HUES6 (cell line): ENCODE measurements around the gene TNNC1.

Source experiments
- H3K27ac ChIP-seq: 2 replicates; pipeline ENCODE4 v1.7.0; 2013; ENCODE audit warnings: low read depth, mild to moderate bottlenecking, low read length, inconsistent platforms
- H3K27me3 ChIP-seq: 2 replicates; pipeline ENCODE4 v1.6.1; 2013; ENCODE audit warnings: low read length; ENCODE audit not compliant: control insufficient read depth, insufficient read depth
- H3K36me3 ChIP-seq: 2 replicates; pipeline ENCODE4 v1.6.1; 2013; ENCODE audit warnings: low read length; ENCODE audit not compliant: control insufficient read depth, insufficient read depth
- H3K4me1 ChIP-seq: 2 replicates; pipeline ENCODE4 v1.6.1; 2013; ENCODE audit warnings: low read length; ENCODE audit not compliant: control insufficient read depth, insufficient read depth
- H3K4me3 ChIP-seq: 2 replicates; pipeline ENCODE4 v1.5.1; 2013; ENCODE audit warnings: low read depth, low read length
- H3K9ac ChIP-seq: one replicate; pipeline ENCODE4 v1.6.1; 2013; ENCODE audit warnings: mild to moderate bottlenecking, low read length
- H3K9me3 ChIP-seq: 2 replicates; pipeline ENCODE4 v1.6.1; 2013; ENCODE audit warnings: low read depth, low read length; ENCODE audit not compliant: control insufficient read depth, insufficient read depth

Gene TNNC1

DNA sequence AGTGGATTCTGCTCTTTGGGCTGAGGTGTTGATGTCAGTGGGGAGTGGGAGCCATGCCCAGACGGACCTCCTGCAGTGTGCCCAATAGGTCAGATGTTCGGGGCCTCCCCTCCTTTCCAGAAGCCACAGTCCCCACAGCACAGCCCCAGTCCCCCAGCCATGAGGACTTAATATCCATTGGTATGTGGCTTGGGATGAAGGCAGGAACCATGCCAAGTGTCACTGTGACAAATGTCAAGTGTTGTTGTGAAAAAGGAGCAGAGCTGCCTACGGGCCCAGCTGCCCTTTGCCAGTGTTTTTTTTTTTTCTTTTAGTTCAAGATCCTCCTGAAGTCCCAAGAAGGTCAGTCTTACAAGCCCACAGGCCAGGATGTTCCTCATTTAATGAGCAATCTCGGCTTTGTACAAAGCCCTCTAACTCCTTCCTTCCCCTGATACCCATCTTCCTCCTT lies 21.1 kb downstream of the TNNC1 start:
- Histone ChIP-seq H3K4me1 (peaks cover 3% of the 10 kb centered on the region; the same call in 1 of the 2 replicates), H3K9ac (no peak overlapping the region)

DNA sequence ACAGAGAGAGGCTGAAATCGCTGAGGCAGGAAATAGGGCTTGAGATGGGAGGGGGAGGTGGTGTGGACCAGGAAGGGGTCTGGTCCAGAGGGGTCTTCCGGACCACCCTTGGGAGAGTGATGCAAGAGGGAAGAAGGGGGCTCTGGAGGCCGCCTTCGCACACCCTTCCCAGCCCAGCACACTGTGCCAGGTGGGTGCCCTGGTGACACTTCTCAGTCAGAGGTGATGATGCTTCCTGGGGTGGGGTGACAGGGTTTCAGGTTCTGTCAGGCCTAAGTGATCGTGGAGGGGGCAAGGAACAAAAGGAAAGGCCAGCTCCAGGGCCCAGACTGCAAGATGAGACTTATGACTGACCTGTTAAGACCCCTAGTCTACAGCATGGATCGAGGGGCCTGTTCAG lies 21.6 kb downstream of the TNNC1 start:
- H3K9ac ChIP-seq = no peak overlapping the region
- H3K4me1 ChIP-seq = peaks cover 3% of the 10 kb centered on the region; the same call in 1 of the 2 replicates
- H3K4me3 ChIP-seq = no peak overlapping the region
- H3K27me3 ChIP-seq = no peaks in the 10 kb centered on the region
- no peak overlapping the region for H3K27ac ChIP-seq
- H3K36me3 ChIP-seq = no peaks in the 10 kb centered on the region
- H3K9me3 ChIP-seq = no peaks in the 10 kb centered on the region

More for the DNA sequence above, 21.1 kb downstream of the TNNC1 start:
- Histone ChIP-seq H3K36me3 (no peaks in the 10 kb centered on the region), H3K9me3 (no peaks in the 10 kb centered on the region), H3K27ac (no peak overlapping the region), H3K4me3 (no peak overlapping the region), H3K27me3 (no peaks in the 10 kb centered on the region)

DNA sequence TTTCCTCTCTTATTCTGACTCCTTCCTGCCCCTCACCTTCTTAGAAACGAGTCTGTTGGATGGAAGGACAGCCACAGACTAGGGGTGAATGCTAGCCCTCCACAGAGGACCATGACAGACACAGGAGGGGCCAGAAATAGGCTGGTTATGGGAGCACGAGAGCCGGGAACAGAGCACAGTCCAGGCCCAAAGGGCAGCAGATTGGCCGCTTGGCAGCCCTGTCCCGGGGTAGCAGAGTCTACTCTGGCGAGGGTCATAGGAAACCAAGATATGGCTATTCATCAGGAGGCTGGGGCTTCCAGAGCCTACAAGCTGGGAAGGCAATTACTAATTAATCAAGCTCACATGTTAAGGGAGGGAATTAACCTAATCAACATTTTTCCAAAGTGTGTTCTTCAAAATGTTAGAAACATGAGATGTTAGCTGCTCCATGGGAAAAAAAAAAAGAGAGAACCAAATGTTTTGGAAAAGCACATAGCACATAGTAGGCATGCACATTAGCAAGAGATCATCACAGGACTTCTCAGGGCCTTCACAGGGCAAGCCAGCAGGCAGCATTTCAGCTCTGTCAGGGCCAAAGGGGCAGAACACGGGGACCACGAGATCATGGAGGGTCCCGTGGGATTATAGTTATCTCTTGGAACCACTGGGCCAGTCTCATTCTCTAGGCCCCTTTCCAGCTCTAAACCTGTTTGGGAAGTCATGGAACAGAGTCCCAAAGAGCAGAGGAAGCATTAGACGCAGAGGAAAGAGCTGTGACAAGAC lies 22.2 kb downstream of the TNNC1 start:
- H3K36me3 ChIP-seq = no peaks in the 10 kb centered on the region
- H3K9ac ChIP-seq = no peak overlapping the region
- H3K27me3 ChIP-seq = no peaks in the 10 kb centered on the region
- H3K9me3 ChIP-seq = no peaks in the 10 kb centered on the region
- H3K4me3 ChIP-seq = no peak overlapping the region
- H3K27ac ChIP-seq = no peak overlapping the region
- no peaks in the 10 kb centered on the region for H3K4me1 ChIP-seq

DNA sequence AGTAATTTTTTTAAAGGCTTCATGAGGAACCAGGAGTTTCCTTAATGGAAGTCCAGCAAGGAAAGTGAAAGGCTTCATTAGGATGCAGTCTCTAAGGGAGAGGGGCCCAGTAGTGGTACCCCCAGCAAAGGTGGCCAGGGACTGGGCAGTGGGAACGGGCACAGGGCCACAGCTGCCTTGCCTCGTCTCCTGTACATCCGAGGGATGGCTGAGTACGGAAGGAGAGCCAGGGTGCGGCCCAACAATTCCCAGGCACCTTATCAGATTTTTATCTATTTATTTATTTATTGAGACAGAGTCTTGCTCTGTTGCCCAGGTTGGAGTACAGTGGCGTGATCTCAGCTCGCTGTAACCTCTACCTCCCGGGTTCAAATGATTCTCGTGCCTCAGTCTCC lies 23.4 kb downstream of the TNNC1 start:
- H3K4me1 ChIP-seq = no peaks in the 10 kb centered on the region
- no peak overlapping the region for H3K4me3 ChIP-seq
- no peaks in the 10 kb centered on the region for H3K9me3 ChIP-seq
- no peak overlapping the region for H3K27ac ChIP-seq
- H3K27me3 ChIP-seq = no peaks in the 10 kb centered on the region
- H3K9ac ChIP-seq = no peak overlapping the region
- no peaks in the 10 kb centered on the region for H3K36me3 ChIP-seq

DNA sequence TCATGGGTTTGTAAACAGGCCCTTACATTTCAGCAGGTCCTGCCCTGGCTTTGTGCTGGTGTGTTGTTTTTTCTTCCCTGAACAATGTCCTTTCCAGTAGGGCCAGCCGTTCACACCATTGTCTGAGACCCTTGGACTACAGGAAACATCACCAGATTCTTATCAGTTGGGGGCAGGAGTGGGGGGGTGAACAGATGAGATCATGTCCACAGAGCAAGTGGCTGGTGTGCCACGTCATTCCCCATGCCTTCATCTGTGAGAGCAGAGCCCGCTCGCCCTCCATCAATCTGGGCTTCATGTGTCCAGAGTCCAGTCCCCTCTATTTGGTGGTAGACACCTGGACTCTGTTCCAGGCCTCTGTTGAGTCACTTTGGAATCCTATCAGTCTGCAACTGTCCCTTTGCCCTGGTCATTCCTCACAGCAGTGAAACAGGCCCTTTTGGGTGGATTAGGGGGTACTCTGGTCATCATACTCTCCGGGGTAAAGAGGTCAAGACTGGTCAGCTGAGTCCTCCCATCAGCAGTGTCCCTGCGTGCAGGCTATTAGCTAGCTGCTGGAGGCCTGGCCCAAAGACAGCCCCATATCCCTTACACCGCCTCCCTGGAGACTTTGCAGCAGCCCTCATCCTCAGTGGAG lies 23.9 kb downstream of the TNNC1 start:
- no peak overlapping the region for H3K4me3 ChIP-seq
- no peak overlapping the region for H3K9ac ChIP-seq
- H3K9me3 ChIP-seq = no peaks in the 10 kb centered on the region
- H3K27ac ChIP-seq = no peak overlapping the region
- H3K4me1 ChIP-seq = no peaks in the 10 kb centered on the region
- H3K27me3 ChIP-seq = no peaks in the 10 kb centered on the region
- H3K36me3 ChIP-seq = no peaks in the 10 kb centered on the region

DNA sequence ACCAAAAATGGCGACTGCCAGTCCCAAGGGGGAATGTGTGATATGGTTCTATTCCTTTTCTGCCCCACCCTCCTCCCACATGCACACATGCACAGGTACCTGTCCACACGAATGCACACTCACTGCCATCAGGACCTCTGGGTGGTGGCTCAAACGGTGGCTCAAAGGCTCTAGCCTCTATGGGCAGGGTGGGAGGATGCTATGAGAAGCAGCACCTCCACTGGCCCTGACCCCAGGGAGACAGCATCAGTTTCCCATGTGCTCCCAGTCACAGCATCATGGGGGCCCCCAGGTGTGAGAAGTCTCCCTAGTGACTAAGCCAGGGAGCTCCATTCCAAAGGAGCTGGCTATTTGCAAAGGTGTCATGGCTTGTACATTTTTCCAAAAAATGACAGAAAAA lies 24.8 kb downstream of the TNNC1 start:
- Histone ChIP-seq H3K27ac (no peak overlapping the region), H3K9ac (no peak overlapping the region), H3K4me3 (no peak overlapping the region), H3K4me1 (no peaks in the 10 kb centered on the region), H3K36me3 (no peaks in the 10 kb centered on the region), H3K27me3 (no peaks in the 10 kb centered on the region), H3K9me3 (no peaks in the 10 kb centered on the region)

DNA sequence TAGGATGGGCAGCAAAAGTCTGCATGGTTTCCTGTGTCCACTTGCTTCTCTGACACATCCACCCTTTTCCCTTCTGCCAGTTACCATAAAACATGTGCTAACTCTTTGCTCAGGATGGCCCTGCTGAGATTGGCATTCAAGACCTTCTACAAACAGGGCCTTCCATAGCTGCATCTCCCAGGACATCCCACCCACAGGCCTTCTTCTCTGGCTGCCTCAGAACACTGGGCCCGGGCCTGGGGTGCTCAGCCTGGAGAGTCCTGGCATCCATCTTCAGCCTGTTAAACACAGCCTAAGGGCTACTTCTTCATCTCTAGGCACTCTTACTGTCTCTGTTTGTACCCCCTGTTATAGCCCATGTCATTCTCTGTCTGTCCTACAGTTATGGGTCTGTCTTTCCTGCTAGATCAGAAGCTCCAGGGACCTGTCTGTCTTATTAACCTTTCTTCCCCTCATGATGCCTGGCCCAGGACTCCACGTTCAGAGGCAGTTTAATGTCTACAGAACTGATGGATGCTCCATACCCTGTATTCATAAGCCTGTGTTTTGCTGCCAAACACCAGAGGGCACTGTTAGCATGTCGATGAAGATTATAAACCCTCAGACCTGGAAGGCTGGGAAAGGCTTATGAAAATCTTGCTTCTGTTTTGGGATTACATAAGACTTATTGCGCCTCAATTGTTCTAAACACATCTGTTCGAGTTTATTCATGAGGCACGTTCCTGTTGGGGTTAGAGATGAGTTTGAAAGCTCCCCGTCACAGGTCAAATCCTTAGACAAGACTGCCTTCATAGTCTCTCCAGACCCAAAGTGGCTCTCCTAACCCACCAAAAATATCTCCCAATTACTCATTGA lies 25.5 kb downstream of the TNNC1 start:
- Histone ChIP-seq H3K36me3 (no peaks in the 10 kb centered on the region), H3K9ac (no peak overlapping the region), H3K27me3 (no peaks in the 10 kb centered on the region), H3K4me1 (no peaks in the 10 kb centered on the region), H3K9me3 (no peaks in the 10 kb centered on the region), H3K4me3 (no peak overlapping the region), H3K27ac (no peak overlapping the region)

DNA sequence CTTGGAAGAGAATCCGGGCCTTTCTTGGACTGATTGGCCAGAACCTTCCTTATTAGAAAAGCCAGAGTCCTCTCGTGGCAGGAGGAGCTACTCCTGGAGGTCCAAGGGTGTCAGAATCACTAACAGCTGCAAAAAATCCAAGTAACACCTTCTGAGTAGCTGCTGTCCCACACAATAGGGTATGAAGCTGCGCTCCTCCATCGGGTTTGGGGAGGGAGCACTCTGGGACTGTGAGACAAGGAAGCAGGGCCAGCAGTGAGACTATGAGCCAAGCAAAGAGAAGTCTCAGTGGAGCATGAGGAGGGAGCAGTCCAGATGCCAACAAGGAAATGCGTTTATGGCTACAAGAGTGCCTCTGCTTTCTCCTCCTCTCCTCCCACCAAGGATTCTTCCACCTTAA lies 30.7 kb downstream of the TNNC1 start:
- no peak overlapping the region for H3K27ac ChIP-seq
- H3K4me1 ChIP-seq = no peaks in the 10 kb centered on the region
- H3K27me3 ChIP-seq = no peaks in the 10 kb centered on the region
- H3K9ac ChIP-seq = no peak overlapping the region
- no peak overlapping the region for H3K4me3 ChIP-seq
- no peaks in the 10 kb centered on the region for H3K9me3 ChIP-seq
- 0 out of 2 replicates have a peak, but pooled peaks cover 4% of the 10 kb centered on the region for H3K36me3 ChIP-seq

DNA sequence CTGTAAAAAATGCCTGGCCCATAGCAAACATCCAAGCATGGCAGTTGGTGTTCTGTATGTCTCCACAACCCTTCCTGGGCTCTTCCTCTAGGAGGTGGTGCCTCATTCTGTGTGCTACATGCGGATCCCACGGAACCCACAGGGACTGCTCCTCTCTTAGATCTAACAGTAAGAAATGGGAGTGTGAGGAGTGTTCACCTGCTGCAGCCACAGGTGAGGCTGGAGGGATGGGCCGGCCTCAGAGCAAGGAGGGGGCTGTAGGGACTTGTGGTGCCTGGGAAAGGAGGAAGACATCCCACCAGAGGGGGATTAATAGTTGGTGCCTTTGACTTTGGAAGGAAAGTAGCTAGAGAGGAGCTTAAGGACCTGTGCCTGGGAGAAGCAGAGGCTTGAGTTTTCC lies 31.2 kb downstream of the TNNC1 start:
- Histone ChIP-seq H3K36me3 (0 out of 2 replicates have a peak, but pooled peaks cover 4% of the 10 kb centered on the region), H3K4me3 (no peak overlapping the region), H3K9ac (no peak overlapping the region), H3K27me3 (no peaks in the 10 kb centered on the region), H3K27ac (no peak overlapping the region), H3K9me3 (no peaks in the 10 kb centered on the region), H3K4me1 (no peaks in the 10 kb centered on the region)

DNA sequence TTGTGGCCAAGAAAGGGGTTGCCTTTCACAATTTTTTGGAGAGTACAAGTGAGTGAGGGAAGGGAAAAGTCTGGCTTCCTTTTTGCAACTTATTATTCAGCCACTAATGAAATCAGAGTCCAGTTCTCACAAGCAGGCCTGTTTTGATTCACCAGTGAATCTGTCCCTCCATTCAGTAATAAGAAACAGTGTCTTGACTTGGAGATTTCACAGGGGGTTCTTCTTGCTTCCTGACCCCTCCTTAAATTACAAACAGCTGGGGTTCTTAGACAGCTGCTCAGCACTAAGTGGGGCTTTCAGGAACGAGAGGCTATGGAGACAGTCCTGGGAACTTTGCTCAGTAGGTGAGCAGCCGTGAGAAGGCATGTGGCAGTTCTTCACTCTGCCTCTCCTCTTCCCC lies 33.5 kb downstream of the TNNC1 start:
- no peak overlapping the region for H3K9ac ChIP-seq
- H3K27me3 ChIP-seq = no peaks in the 10 kb centered on the region
- no peak overlapping the region for H3K27ac ChIP-seq
- H3K4me3 ChIP-seq = no peak overlapping the region
- H3K36me3 ChIP-seq = peaks cover 9% of the 10 kb centered on the region; the same call in 1 of the 2 replicates
- H3K4me1 ChIP-seq = no peaks in the 10 kb centered on the region
- H3K9me3 ChIP-seq = no peaks in the 10 kb centered on the region

DNA sequence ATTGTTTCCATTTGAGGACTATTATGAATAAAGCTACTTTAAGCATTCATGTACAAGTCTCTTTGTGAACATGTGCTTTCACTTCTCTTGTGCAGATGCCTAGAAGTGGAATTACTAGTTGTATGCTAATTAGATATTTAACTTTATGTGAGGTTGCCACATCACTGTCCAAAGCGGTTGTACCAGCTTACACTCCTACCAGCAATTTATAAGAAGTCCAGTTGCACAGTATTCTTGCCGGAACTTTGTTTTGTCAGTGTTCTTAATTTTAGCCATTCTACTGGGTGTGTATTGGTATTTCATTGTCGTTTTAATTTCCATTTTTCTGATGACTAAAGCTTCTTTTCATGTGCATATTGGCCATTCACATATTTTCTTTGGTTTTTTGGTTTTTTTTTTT lies 38.0 kb downstream of the TNNC1 start:
- no peak overlapping the region for H3K9ac ChIP-seq
- peaks cover 14% of the 10 kb centered on the region; the same call in 1 of the 2 replicates for H3K36me3 ChIP-seq
- H3K27ac ChIP-seq = no peak overlapping the region
- peaks cover 6% of the 10 kb centered on the region; the same call in 1 of the 2 replicates for H3K4me1 ChIP-seq
- no peaks in the 10 kb centered on the region for H3K9me3 ChIP-seq
- no peaks in the 10 kb centered on the region for H3K27me3 ChIP-seq
- no peak overlapping the region for H3K4me3 ChIP-seq
